SH-SY5Y (cell line): Measurements from ENCODE around the gene SUSD3.

Source experiments
- GATA2 ChIP-seq: IDR thresholded peaks from 2 replicates; pipeline ENCODE4 v1.6.1; 2011; ENCODE audit warnings: mild to moderate bottlenecking, low read depth, low read length
- GATA3 ChIP-seq: IDR thresholded peaks from 2 replicates; pipeline ENCODE4 v1.6.1; 2011; ENCODE audit warnings: low read depth, mild to moderate bottlenecking, low read length, moderate library complexity

GRCh38 chr9:93134015-93134739 lies 75.7 kb downstream of the SUSD3 start, which contains the start of gene NINJ1:
- TF ChIP-seq GATA2, result no peak
- no peak for TF ChIP-seq GATA3
